ENCODE measurements around the gene HAPLN1.
A peak's percentile ranks its signal among the peaks of the same experiment; 100 is the strongest.
"Not testable (repeated sequence)": the region's sequence is repeated elsewhere in the genome, so short reads cannot be mapped to it uniquely, and the experiment has no call there.

HAPLN1 gene

DNA sequence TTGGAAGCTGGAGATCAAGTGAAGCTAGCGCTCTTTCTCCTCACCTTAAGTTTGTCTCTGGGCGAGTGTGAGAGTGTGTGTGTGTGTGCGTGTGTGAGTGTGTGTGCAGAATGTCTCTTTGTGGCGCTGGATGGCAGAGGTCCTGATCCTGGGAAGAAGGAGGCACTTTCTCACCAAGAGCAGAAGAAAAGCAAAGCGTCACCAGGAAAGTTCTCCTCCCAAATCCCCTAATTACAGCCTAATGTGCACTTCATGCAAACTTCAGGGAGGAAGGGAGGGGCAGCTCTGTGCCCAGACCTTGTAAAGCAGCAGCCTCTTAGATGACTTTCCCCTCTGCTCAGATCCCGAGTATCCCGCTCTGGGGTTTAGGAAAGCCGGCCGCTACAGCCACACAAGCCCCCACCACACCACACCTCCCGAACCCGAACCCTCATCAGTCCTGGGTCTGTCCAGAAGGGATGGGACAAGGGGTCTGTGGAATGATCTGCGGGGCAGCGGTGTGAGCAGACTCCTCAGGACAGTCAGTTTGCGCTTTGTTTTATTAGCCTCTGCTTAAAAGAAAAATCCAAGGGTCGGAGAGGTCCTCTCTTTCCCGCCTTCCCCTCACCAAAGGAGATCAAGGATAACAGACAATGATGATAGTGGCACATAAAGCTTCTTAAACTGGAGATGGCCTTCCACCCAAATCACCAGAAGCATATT, at the start of gene HAPLN1:
Gene HAPLN1 (minus strand): TSS at position 20 of the 702 bp plus-strand sequence. CDS start 47,332 bp downstream, outside the sequence.
- no peak for DNase-seq

DNA sequence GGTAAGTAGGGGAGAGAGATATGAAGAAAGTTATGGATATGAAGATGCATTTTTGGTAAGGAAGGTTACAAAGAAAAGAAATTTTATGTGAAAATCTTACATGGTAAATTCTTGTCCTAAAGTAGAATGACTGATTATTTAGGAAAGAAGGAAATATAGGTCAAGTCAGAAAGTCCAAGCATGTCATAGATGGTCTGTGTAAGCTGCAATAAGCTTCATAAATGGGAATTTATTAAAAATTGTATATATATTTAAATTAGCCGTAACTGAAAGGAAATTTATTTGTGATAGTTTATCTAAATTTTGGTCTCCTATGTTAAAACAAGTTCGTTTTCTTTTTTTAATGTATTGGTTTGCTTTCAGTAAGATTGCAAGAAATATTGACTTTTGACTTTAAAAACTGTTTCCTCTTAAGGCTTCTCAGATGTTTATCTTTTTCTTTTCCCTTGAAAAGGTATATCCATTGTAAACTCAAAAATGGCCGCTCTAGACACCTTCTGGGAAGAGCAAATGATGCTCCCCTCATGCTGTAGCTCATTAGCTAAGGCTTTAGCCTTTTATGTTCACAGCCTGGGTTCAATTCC, 46.8 kb upstream of the HAPLN1 start:
- DNase-seq = no peak

DNA sequence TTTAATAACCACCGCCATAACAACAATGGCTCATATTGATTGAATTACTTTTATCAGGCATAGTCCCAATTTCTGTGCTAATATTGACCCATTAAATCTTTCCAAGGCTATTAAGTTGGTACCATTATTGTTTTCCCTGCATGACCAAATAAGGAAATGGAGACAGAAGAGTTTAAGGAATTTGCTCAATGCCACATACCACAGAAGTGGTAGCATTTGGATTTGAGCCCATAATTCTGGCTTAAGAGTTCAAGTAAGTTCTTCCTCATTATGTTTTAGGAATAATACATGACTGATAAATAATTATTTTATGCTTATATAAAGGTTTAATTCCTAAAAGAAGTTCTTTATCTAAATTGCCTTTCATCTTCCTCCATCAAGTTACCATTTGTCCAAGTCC, 43.4 kb upstream of the HAPLN1 start:
- DNase-seq = no peak

DNA sequence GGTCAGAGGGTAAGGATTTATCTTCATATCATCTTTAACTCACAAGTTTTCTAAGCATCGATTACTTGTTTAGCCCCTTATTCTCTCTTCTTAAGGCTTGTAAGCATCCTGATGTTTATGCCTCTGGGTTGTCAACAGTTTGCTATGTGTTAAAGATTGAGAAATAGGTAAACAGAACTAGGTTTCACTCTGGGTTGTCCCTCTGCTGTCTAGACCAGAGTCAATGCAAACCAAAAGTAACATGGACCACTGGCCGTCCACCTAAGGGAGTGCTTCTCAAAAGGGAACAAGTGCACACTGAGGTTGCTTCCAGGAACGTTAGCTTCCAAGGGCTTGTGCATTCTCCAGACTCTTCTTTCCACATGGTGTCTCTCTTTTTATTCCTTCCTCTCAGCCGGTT, 39.9 kb upstream of the HAPLN1 start:
- DNase-seq = no peak

DNA sequence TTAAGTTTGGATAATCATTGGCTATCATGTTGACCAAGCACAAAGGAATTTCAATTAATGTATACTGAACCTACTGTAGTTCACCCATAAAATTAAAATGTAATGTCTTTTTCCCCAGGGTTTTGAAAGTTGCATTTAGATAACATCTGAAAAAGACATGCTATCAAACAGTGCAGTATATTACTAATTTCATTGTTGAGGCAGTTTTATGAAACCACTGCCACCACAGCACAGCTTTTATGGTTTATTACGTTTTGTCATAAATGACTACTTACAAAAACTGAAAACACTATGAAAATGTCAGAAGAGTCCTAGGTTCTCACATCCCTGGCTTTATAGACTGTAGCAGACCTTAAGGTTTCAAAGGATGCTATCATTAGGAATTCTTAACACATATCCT, 32.0 kb upstream of the HAPLN1 start:
- no peak for DNase-seq

DNA sequence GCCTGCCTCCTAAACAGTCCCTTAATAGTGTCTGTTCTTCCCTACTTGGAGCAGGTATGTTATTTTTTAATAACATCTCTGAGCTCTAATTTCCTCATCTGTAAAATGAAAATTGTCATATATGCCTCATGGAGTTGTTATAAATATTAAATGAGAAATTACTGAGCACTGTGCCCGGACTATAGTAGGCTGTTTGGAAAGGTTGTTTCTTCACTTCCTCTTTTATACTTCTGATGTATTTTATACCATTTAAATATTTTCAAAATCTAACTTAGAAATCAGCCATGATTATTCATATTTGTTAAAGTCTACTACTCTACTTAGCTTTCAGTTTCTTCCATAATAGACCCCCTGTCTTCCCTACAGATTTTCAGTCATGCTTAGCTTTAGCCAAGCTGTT, 30.5 kb upstream of the HAPLN1 start:
- no peak for DNase-seq

DNA sequence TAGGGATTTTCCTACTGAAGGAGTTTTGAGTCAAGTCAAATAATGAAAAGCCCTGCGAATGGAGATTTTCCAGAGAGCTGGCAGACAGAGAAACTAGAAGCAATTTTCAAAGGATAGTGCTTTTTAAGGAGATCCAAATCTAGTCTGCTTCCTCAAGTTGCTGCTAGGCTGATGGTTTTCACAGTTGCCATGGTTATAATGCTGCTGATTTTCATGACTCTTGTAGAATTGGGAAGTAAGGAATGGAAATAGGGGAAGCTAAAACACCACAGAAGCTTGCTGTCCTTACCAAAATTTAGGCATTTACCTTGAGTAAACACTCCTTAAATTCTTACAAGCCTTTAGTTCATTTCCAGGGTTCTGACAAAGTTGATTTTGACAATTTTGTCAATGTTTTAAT, 30.1 kb upstream of the HAPLN1 start:
- DNase-seq = no peak

DNA sequence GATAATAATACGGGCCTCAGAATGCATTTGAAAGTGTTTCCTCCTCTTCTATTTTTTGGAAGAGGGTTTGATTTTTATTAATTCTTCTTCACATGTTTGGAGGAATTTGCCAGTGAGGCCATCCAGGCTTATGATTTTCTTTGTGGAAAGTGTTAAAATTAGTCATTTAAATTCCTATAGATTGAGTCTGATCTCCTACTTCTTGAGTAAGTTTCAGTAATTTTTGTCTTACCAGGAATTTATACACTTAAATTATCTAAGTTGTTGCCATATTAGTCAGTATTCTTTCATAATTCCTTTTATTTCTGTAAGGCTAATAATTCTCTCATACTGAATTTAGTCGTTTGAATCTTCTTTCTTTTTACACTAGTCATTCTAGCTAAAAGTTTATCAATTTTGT, 25.2 kb upstream of the HAPLN1 start:
- no peak for DNase-seq

DNA sequence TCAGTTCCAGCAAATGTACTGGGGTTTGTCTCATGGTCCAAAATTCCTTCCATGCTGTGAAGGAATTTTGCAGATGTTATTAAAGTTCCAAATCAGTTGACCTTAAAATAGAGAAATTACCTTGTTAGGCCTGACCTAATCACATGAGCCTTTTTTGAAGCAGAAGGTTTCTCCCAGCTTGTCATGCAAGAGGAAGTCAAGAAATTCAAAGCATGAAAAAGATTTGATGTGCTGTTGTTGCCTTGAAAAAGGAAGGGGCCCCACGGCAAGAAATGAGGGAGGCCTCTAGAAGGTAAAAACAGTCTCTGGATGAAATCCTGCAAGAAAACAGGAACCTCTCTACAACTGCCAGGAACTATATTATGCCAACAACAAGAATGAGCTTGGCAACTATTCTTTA, 24.2 kb upstream of the HAPLN1 start:
- no peak for DNase-seq

DNA sequence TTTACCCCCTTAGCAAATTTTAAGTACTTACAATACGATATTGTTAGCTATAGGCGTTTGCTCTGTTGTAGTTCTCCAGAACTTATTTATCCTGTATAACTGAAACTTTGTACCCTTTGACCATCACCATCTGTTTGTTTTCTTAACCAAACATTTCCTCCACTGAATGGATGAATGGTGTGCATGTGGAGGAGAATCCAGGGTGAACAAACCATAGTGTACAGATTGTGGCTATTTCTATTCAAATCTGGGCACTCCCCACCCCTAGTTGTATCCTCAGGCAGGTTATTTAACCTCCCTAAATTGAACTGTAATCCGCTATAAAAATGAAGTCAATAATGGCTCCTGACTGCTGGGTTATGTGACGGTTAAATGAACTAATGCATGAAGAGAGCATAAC, 21.4 kb upstream of the HAPLN1 start:
- no peak for DNase-seq

DNA sequence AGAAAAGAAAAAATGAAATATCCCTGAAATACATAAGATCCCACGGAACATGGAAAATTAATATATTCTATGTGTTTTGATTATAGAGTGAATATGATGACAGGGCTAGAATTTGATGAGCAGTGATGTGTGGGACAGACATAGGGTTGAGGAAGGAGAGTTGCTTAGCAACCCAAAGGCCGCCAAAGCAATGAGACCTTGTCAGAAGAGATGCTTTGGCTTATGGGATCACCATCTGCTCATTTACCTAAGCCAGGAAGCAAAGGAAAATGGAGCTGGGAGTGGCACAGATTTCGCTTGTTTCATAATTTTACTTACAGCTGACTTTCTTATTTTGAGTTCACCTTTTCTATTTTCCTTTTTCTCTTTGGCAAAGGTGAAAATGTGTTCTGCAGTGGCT, 20.9 kb upstream of the HAPLN1 start:
- DNase-seq = no peak

DNA sequence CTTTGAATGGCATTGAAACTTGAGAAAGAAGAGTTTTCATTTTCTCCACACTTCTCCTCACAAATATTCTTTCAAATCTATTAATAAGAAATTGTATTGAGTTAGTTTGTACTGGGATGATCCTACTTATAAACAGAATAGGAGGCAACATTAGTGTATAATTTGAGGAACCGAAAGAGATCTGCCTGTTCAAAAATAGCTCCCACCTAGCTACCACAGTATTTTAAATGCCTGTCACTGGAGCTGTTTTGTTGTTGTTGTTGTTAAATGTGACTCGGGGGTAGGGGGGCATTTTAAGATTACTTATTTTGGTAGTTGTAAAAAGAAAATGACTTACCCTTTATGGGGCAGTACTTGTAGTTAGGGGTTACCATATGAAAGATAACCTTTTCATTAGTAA, 20.1 kb upstream of the HAPLN1 start:
- DNase-seq = no peak

DNA sequence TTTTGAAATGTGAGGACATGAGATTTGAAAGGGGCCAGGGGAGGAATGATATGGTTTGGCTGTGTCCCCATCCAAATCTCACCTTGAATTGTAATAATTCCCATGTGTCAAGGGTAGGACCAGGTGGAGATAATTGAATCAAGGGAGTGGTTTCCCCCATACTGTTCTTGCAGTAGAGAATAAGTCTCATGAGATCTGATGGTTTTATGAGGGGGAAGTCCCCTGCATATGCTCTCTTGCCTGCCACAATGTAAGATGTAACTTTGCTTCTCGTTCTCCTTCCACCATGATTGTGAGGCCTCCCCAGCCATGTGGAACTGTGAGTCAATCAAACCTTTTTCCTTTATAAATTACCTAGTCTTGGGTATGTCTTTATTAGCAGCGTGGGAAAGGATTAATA, 15.5 kb upstream of the HAPLN1 start:
- not testable (repeated sequence) for DNase-seq

DNA sequence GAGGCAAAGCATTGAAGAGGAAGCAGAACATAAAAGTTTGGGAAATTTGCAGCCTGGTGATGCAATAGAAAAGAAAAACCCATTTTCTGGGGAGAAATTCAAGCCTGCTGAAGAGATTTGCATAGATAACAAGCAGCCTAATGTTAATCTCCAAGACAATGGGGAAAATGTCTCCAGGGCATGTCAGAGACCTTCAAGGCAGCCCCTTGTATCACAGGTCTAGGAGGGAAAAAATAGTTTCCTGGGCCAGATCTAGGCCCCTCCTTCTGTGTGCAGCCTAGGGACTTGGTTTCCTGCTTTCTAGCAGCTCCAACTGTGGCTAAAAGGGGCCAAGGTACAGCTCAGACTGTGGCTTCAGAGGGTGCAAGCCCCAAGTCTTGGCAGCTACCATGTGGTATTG, 14.4 kb upstream of the HAPLN1 start:
- DNase-seq = not testable (repeated sequence)

DNA sequence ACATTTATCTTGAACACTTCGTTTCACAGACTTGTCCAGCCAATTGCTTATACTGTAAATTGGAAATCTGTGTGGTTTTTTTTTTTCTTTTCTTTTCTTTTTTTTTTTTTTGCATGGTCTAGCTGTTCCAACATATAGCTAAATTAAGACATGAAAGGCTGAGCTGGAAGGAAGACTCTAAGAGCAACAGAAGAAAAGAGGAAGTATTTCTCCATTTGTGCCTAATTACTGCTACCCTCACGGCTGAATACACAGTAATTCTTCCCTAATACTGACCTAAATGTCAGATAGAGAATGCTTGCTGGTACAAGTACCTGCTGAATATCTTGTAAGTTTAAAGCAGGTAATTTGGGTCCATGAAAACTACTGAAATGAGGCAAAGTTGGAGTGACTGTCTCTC, 11.0 kb upstream of the HAPLN1 start:
- no peak for DNase-seq

DNA sequence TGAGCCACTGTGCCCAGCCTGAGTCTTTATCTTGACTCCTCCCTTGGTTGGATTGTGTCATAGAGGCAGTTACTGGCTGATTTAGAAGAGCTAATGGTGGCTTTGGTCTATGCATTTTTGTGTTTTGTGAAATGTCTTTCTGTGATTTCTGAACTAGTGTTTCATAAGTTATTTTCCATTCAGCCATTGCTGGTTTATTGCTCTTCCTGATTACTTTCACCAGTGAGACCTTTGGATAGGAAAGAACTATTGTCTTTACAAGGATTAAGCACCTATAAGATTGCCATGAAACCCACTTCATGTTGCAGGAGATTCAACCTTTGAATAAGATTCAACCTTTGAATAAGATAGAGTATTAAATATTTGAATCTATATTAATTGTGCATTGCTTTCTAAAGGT, 8.7 kb upstream of the HAPLN1 start:
- DNase-seq = no peak

DNA sequence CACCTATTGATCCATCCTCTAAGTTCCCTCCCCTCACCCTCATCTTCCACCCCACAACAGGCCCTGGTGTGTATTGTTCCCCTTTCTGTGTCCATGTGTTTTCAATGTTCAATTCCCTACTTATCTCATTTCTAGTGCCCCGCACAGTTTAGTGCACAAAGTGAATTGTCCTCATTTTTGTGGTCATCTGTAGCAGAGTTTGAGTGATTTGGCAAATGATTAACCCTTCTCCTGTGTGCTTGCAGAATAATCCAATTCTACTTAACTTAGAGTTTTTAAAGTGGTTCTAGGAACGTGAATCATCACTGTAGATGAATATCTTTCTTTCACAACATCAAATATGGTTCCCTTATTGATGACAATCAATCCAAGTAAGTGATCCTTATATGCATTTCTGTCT, 6.3 kb upstream of the HAPLN1 start:
- no peak for DNase-seq

DNA sequence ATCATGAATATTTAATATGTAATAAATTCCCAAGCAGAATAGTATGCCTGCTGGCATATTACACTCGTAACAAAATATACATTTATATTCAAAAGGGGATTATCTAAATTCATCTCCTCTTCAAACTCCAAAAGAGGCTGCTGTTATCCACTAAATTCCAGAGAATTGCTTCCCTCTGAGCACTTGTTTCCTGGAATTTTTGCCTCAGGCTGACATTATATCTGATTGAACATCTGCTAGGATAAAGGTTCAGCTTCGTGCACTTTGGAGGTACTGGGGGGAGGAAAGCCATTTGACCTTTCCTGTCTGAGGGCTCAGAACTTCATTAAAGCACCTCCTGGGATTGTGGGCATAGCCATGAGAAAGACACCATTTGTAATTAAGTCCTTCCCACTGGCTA, 4.3 kb upstream of the HAPLN1 start:
- no peak for DNase-seq

DNA sequence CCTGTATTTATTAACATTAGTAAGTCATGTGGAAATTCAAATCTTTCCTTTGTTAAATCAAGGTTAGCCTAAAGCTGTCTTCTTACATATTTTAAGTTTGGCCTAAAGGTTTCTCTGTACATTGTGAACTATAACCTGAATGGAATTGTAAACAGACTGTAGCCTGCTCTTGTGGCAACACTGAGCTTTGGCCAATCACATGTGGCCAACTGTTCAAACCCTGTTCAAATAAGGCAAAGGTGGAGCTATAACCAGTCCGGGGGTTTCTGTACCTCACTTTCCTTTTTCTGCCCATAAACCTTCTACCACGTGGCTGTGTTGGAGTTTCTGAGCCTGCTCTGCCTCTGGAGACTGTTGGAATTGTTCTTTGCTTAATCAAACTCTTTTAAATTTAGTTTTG, 3.3 kb upstream of the HAPLN1 start:
- DNase-seq = no peak

DNA sequence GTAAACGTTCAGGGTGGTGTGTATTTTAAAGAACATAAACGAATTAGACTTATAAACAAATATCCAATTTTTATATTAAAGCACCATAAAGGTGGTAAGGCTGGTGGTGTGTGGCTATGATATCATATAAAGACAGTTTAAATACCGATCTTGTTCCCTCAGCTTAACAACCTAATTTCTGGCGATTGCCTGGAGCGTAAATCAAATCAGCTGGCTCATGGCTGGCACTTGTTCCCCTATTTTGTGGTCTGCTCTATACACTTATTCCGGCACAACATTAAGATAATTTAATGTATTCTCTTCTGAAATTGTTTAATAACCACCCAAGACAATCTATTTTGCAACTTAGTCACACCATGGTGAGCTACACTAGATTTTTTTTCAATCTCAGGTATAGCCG, 2.4 kb upstream of the HAPLN1 start:
- no peak for DNase-seq

DNA sequence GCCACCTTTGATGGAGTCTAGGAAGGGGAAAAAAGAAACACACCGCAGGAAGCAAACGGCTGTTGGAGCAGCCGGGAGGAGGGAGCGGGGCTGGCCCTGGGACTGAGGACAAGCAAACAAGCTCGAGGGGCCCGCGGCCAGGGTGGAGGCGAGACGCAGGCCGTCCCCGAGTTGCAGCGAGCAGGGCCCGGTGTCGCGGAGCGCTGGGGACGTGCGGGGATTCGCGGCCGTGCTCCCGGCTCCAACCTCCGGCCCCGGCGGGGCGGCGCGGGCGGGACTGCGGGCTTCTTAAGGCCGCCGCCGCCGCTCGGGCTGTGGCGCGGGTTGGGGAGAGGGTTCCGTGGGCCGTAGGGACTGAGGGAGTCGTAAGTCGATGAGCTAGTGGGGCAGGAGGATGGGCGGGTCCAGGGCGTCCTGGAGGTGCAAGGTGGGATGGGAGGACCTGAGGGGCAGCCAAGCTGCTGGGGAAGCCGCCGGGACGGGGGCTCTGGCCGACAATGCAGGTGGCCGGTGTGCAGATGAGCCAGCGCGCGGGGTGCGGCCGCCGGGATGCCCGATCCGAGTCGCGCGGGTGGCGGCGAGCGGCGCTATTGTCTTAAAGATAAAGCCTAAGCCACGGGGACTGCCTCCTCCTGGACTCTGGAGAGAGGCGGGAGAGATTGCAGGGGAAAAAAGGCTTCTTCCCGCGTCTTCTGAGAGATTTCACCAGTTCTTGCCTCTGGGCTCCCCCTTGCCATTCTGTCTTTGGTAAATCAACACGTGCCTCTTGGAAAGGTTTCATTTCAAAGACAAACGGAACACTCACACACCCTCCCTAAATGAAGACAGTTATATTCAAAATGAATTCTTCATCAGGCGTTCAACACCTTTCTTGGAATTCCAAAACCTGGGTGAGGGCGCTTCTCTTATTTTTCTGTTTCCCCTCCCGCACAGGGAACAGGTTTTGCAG, 1.6 kb upstream of the HAPLN1 start:
- peak; percentile 31 to 46 for DNase-seq

DNA sequence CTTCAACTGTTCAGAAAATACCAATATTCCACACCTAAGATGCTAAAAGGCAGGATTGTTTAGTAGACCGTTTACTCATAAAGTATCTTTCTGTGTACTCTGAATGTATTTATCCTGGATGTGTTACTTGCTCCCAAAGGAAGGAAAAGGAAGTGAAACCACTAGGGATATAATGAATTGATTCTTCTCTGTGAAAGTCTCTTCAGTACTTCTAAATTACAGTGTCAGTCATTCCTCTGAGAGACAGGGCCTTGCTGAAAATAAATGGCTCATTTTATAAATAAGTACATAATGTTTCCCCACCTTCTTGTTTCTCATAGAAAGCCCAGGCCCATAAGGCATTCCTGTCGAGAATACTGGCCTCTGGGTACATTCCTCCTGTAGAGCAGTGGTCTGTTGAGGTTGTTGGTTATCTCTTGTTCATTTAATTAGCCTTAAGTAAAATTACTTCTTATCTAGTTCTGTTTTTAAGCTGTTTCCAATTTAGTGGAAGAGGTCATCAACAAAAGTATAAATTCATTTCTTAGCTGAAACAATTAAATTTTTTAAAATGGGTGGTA, 1.6 kb downstream of the HAPLN1 start:
- DNase-seq = no peak

DNA sequence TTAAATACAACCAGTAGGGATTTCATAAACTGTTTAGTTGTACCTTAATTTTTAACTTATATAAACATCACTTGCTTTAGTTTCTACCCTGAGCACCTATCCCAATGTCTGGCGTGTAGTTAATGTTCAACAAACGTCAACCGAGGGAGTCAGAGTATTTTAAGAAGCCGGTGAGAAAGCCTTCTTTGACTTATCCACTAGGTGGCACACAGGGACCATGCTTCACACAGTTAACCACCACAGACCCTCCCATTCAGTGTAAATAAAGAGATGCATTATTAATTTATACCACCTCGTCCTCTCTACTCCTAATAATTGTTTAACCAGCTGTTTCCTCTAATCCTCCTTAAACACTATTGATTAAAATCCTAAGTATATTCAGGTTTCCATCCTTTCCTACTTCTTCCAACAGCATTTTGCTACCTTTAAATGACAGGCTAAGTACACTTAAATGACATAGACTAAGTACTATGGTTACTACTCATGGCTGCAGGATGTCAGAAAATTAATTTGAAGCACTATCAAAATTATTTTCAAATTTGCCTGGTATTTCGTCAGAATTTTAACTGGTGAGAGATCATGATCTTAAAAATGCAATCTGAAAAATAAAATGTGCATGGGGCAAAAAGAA, 2.3 kb downstream of the HAPLN1 start:
- DNase-seq = peak in 1 of 2 experiments; percentile 21

Data from activated T-cell treated with anti-CD3 and anti-CD28 coated beads, Interleukin-2, amount 50 U/mL, for 48 hours (primary cell).